ENCODE data around the gene TRIM22. TPM values are rescaled to one million over a fixed set of nuclear protein-coding genes. Genes with fewer than 3 reads are reported as not detected.
A peak's percentile ranks its signal among the peaks of the same experiment; 100 is the strongest.
"Not testable (repeated sequence)": the region's sequence is repeated elsewhere in the genome, so short reads cannot be mapped to it uniquely, and the experiment has no call there.

Gene TRIM22
- total RNA-seq, 1 donor from 2014 or later: 224 TPM

- Histone ChIP-seq H3K4me1 (peaks cover 4% of the 10 kb centered on the region), H3K27me3 (ENCODE audit: low read depth) (no peaks in the 10 kb centered on the region), H3K36me3 (peaks cover 63% of the 10 kb centered on the region), H3K4me3 (no peak overlapping the region), H3K9me3 (no peaks in the 10 kb centered on the region), H3K27ac (no peak overlapping the region)
- intact Hi-C loops (cut with DNase I): no loop called here
- TF ChIP-seq, protein P1, sequence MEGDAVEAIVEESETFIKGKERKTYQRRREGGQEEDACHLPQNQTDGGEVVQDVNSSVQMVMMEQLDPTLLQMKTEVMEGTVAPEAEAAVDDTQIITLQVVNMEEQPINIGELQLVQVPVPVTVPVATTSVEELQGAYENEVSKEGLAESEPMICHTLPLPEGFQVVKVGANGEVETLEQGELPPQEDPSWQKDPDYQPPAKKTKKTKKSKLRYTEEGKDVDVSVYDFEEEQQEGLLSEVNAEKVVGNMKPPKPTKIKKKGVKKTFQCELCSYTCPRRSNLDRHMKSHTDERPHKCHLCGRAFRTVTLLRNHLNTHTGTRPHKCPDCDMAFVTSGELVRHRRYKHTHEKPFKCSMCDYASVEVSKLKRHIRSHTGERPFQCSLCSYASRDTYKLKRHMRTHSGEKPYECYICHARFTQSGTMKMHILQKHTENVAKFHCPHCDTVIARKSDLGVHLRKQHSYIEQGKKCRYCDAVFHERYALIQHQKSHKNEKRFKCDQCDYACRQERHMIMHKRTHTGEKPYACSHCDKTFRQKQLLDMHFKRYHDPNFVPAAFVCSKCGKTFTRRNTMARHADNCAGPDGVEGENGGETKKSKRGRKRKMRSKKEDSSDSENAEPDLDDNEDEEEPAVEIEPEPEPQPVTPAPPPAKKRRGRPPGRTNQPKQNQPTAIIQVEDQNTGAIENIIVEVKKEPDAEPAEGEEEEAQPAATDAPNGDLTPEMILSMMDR (IDR thresholded peaks at IDR 0.05): no peak
- ATAC-seq (no peak), DNase-seq (no peak)
Observed at GRCh38 chr11:5671831-5672230, 17.8 kb upstream of the TRIM22 start.

DNA sequence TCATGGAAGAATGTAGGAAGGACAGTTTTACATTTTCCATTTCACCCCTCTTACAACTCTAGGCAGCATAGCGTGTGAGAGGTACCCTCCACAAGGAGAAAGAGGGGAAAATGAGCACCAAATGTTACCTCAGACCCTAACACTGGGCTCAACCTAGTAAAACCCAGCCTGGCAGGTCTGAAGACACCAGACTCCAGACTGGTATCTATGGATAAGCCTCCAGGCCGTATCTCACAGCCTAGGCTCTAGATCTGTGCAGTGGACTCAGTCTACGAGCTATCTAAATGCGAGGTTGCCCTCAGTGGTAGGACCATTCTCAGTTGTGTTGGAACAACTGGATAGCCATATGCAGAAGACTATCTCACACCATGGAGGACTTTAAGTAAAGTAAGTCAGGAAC is 15.2 kb upstream of the TRIM22 start:
- no peak for ATAC-seq
- intact Hi-C loops (cut with DNase I): no loop called here
- TF ChIP-seq, protein P1 (IDR thresholded peaks at IDR 0.05): no peak
- H3K27me3 ChIP-seq (ENCODE audit: low read depth): no peaks in the 10 kb centered on the region
- no peak overlapping the region for H3K4me3 ChIP-seq
- no peak overlapping the region for H3K27ac ChIP-seq
- H3K4me1 ChIP-seq: no peaks in the 10 kb centered on the region
- no peaks in the 10 kb centered on the region for H3K9me3 ChIP-seq
- no peak for DNase-seq
- H3K36me3 ChIP-seq: peaks cover 62% of the 10 kb centered on the region

DNA sequence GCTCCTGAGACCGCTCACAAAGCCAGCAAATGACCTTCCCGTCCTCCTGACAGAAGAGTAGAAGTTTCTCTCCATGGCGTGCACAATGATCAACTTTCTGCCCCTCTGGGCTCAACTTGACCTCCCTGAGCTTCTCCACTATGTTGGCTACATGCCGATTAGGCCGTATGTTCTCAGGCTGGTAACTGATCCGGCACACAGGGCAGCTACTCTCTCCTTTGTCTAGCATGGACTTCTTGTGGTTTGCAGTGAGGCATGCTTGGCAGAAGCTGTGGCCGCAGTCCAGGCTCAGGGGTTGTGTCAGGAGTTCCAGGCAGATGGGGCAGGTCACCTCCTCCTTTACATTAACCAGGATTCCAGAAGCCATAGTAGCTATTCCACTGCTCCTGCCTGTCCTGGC is 9.8 kb upstream of the TRIM22 start:
- Histone ChIP-seq H3K36me3 (peaks cover 39% of the 10 kb centered on the region), H3K27me3 (ENCODE audit: low read depth) (no peaks in the 10 kb centered on the region), H3K9me3 (no peaks in the 10 kb centered on the region), H3K4me3 (no peak overlapping the region), H3K27ac (no peak overlapping the region), H3K4me1 (peaks cover 13% of the 10 kb centered on the region)
- intact Hi-C loops (cut with DNase I): no loop called here
- DNase-seq: no peak
- no peak for ATAC-seq
- TF ChIP-seq, protein P1 (IDR thresholded peaks at IDR 0.05): no peak

DNA sequence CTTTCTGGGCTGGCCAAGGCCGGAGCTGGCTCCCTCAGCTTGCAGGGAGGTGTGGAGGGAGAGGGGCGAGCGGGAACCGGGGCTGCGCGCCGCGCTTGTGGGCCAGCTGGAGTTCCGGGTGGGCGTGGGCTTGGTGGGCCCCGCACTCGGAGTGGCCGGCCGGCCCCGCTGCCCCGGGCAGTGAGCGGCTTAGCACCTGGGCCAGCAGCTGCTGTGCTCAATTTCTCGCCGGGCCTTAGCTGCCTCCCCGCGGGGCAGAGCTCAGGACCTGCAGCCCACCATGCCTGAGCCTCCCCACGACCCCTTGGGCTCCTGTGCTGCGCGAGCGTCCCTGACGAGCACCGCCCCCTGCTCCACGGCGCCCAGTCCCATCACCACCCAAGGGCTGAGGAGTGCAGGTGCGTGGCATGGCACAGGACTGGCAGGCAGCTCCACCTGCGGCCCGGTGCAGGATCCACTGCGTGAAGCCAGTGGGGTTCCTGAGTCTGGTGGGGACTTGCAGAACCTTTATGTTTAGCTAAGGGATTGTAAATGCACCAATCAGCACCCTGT is 6.6 kb upstream of the TRIM22 start:
- Histone ChIP-seq H3K4me1 (peaks cover 20% of the 10 kb centered on the region), H3K36me3 (peaks cover 28% of the 10 kb centered on the region)
- H3K27ac ChIP-seq; H3K27me3 ChIP-seq (ENCODE audit: low read depth); intact Hi-C loops (cut with DNase I); H3K4me3 ChIP-seq; H3K9me3 ChIP-seq; DNase-seq; ATAC-seq: not testable (repeated sequence)

DNA sequence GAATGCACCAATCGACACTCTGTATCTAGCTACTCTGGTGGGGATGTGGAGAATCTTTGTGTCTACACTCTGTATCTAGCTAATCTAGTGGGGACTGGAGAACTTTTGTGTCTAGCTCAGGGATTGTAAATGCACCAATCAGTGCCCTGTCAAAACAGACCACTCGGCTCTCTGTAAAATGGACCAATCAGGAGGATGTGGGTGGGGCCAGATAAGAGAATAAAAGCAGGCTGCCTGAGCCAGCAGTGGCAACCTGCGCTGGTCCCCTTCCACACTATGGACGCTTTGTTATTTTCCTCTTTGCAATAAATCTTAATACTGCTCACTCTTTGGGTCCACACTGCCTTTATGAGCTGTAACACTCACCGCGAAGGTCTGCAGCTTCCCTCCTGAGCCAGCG is 6.0 kb upstream of the TRIM22 start:
- ATAC-seq; intact Hi-C loops (cut with DNase I): not testable (repeated sequence)

GRCh38 chr11:5684036-5684645 is 5.4 kb upstream of the TRIM22 start:
- H3K4me1 ChIP-seq: peaks cover 31% of the 10 kb centered on the region
- intact Hi-C loops (cut with DNase I): no loop called here
- TF ChIP-seq, protein P1 (IDR thresholded peaks at IDR 0.05): no peak
- peak in 1 of 2 donors; percentile 23 for ATAC-seq
- H3K9me3 ChIP-seq: no peaks in the 10 kb centered on the region
- no peaks in the 10 kb centered on the region for H3K27me3 ChIP-seq (ENCODE audit: low read depth)
- peak overlapping the region; percentile 88 for H3K27ac ChIP-seq
- H3K4me3 ChIP-seq: peak overlapping the region; percentile 63
- no peak for DNase-seq
- peaks cover 16% of the 10 kb centered on the region for H3K36me3 ChIP-seq

More for the DNA sequence above, 6.0 kb upstream of the TRIM22 start:
- Histone ChIP-seq H3K36me3 (peaks cover 21% of the 10 kb centered on the region), H3K4me1 (peaks cover 25% of the 10 kb centered on the region), H3K27ac (peak overlapping the region; percentile 88), H3K4me3 (peak overlapping the region; percentile 63)
- H3K9me3 ChIP-seq; DNase-seq; H3K27me3 ChIP-seq (ENCODE audit: low read depth): not testable (repeated sequence)

Measured in lower lobe of right lung (tissue), 2 donors.